DMS 273 (cell line): ENCODE measurements around the gene GNAT1.
"Not testable (repeated sequence)": the region's sequence is repeated elsewhere in the genome, so short reads cannot be mapped to it uniquely, and the experiment has no call there.

ENCODE experiments used
- DNase-seq: peaks from one replicate; lab custom pipeline; 2025; ENCODE audit not compliant: unreplicated experiment; lab: John Stamatoyannopoulos, UW

The GNAT1 gene

GRCh38 chr3:50217681-50218080, 26.3 kb downstream of the GNAT1 start:
- DNase-seq, result no peak

GRCh38 chr3:50218448-50218847, 27.0 kb downstream of the GNAT1 start:
- DNase-seq, result no peak

DNA sequence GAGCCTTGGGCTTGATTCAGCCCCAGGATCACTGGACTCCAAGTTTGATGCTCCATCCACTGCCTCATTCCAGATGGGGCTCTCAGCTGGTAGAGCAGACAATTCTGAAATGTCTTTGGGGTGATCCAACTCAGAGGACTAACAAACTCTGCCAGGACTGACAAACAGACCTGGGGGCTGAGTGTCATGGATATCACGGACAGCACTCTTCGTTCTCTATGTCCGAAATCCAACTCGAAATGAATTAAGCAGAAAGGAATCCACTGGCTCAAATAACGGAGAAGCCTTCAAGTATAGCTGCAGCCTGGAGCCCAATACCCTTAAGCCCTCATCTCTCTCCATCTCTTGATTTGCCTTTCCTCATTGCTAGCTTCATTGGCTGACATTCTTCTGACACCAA, 27.9 kb downstream of the GNAT1 start:
- DNase-seq, result no peak

DNA sequence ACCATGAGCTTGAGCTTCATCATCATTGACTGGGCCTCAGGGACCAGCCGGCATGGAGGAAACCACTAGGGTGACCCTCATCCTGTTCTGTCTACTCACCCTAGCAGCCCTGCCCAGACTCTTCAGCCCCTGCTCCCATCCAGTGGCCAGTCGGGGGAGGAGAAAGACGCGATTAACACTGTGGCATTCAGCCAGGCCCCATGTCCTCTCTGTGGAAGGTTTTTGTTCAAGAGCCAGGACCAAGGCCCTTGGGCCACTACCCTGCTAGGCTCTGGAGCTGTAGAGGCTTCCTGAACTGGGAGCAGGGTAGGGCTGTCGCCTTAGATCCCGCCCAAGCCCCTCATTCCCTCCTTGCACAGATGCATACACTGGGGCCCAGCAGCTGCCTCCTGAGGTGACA, 28.7 kb downstream of the GNAT1 start:
- DNase-seq, result no peak

DNA sequence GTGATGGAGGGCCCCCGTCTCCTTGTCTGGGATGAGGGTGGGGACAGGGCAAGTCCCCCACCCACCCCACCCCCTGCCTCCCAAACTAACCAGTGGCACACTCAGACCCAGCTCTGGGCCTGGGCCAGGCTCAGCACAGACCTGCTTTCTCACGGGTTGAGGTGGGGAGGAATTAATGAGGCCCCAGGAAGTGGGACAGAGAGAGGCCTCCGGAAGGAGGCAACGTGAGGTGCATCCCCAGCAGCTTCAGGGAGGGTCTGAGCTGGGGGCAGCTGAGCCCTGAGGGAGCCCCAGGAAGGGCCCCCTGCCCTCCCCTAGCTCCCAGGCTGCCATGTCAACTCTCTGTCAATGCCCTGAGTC, 29.6 kb downstream of the GNAT1 start:
- DNase-seq, result no peak

DNA sequence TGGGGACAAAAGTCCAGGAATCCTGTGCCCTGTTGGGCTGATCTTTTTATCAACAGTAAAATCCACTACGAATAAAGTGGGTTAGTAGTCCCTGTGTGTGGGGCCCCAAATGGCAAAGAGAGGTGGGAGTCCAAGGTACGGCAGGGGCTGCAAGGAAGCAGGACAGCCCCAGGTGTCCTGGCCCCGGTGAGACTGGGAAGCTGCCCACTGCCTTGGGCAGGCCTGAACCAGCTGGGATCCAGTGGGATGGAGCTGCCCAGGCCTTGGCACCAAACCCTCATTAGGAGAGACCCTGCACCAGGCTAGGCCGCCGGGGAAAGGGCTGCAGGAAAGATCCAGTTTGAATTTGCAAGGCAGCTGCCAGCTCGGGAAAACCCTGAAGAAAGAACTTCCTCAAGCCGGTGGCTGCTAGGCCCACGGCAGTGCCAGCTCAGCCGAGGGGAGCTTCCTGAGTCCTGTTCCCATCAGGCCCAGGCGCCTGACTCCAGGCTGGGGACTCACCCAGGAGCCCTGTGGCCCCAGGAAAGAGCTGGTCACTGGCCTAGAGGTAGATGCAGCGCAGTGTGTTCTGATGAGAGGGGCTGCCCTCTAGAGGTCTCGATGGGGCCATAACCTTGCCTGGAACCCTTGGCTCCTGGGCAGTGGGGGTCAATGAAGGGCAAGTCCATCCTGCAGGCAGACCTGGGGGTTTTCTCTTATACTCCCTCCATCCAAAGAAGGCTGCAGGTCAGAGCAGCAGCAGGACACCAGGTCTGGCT, 30.2 kb downstream of the GNAT1 start:
- no peak for DNase-seq

GRCh38 chr3:50222169-50222528, 30.7 kb downstream of the GNAT1 start:
- DNase-seq, result no peak

GRCh38 chr3:50224639-50225038, 33.2 kb downstream of the GNAT1 start:
- DNase-seq, result no peak

GRCh38 chr3:50226888-50227389, 35.5 kb downstream of the GNAT1 start:
- DNase-seq, result peak; percentile 65

- DNase-seq, result peak; percentile 95
These were observed 36.2 kb downstream of the GNAT1 start for GRCh38 chr3:50227390-50228183.

DNA sequence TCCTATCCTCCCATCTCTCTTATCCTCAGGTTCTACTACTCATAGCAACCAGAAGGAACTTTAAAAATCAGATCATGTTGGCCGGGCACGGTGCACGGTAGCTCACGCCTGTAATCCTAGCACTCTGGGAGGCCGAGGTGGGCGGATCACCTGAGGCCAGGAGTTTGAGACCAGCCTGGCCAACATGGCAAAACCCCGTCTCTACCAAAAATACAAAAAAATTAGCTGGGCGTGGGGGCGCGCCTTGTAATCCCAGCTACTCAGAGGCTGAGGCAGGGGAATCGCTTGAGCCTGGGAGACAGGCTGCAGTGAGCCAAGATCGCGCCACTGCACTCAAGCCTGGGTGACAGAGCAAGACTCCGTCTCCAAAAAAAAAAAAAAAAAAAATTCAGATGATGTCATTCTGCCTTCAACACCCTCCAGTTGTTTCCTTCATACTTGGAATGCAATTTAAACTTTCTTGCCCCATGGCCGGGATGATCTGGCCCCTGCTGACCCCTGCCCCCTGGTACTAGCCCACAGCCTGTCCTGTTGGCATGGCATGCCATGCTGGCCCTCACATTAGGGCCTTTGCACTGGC, 36.9 kb downstream of the GNAT1 start:
- DNase-seq, result not testable (repeated sequence)

DNA sequence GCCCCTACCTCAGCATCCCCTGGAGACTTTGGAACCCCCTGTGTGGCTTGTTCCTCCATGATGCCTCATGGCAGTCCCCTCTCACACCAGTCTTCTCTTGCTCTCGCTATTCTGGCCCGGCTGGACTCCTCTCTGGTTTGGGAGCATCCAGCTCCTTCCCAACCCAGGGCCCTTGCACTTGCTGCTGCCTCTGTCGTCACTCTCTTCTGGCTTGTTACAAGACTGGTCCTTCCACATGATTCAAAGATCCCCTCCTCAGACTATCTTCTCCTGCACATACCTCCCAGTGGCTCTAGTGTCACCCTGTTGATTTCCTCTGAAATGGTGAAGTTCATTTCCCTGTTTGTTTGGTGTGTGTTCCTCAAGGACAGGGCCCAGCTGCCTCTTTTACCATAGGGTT, 38.1 kb downstream of the GNAT1 start:
- DNase-seq, result no peak

DNA sequence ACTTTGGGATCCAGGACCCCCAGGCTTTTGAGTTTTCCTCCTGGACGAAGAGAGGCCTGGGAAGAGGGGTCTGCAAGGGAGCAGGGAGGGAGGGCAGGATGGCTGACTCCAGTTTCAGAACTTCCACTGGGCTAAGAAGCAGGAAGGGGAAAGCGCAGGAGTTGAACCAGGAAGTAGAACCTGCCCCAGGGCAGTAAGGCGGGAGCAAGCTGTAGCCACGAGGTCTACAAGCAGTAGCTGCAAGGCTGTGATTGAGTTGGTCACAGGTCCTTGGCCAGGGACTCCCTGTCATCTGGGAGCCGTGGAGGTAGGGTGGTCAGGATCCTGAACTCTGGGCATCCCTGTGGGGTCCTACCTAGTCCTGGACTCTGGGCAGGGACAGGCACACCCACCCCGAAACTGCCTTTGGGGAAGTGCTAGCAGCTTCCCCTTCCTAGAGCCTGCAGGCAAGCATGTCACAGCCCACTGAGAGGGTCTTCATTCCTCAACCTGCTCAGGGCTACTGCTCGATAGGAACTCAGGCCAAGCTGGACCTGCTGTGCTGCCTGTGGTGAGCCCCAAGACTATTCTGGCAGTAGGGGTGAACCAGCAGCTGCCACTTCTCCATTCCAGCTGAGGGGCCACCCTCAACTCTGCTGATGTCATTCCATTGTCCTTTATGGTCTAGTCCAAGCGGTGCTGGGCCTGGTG, 38.8 kb downstream of the GNAT1 start:
- no peak for DNase-seq

DNA sequence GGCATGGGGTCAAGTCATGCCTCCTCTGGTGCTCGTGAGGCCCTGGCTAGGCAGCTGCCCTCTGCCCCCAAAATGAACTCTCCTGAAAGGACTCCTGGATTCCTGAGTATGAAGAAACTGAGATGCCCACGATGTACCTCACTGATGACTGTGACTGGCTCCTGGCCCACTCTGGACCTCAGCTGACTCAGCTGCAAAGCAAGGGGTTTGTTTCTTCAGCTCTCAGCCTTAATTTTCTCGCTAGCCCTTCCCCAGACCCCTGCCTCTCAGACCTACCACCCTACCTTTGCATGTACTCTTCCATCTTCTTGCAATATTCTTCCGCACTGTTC, 39.4 kb downstream of the GNAT1 start:
- DNase-seq, result no peak

DNA sequence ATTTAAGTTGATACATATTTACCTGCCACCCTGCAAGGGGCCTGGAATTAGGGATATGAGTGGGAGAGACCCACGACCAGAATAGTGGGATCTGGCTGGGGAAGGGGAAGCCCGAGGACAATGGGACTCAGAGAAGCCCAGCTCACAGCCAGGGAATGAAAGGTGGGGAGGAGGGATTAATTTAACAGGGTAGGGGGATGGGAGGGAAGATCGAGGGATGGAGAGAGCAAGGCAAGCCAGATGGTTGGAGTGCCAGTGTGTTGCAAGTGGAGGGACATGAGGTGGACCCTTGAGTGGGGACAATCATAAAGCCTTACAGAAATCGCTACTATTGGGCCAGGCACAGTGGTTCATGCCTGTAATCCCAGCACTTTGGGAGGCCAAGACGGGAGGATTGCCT, 40.2 kb downstream of the GNAT1 start:
- DNase-seq, result no peak

GRCh38 chr3:50232303-50232702, 40.9 kb downstream of the GNAT1 start:
- DNase-seq, result no peak

- DNase-seq, result peak; percentile 30
These were observed 41.8 kb downstream of the GNAT1 start for GRCh38 chr3:50233176-50233575.

DNA sequence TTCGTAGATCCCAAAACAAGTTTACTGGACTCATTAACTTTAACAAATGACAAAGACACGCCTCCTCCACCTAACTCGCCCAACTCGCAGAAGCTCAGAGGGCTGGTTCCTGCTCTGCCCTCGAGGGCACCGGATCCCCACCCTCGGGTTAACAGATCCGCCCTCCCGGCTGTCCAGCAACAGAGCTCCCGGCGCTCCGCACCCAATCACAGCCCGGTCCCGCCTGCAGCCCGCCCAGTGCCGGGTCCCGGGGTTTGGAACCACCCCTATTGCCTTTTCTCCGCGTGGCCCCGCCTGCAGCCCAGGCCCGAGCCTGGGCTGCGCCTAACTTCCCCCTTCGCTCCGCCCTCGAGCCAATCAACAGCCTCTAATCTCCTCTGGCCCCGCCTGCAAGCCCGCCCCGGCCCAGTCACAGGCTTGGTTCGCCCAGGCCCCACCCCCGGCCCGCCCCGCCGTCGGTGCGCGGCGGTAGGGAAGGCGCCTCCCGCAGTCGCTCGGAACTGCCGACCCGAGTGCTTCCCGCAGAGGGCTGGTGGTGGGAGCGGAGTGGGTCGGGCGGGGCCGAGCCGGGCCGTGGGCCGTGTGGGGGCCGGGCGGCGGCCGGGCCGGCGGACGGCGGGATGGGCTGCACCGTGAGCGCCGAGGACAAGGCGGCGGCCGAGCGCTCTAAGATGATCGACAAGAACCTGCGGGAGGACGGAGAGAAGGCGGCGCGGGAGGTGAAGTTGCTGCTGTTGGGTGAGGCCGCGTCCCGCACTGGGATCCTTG, 44.5 kb downstream of the GNAT1 start, which contains the start of gene GNAI2:
Gene GNAI2, plus strand, starts transcription at position 489 of the 768 bp plus-strand sequence. Its CDS starts 132 bp downstream, at position 621.
- DNase-seq, result peak; percentile 98

- no peak for DNase-seq
These were observed 45.2 kb downstream of the GNAT1 start for GRCh38 chr3:50236484-50237132.

DNA sequence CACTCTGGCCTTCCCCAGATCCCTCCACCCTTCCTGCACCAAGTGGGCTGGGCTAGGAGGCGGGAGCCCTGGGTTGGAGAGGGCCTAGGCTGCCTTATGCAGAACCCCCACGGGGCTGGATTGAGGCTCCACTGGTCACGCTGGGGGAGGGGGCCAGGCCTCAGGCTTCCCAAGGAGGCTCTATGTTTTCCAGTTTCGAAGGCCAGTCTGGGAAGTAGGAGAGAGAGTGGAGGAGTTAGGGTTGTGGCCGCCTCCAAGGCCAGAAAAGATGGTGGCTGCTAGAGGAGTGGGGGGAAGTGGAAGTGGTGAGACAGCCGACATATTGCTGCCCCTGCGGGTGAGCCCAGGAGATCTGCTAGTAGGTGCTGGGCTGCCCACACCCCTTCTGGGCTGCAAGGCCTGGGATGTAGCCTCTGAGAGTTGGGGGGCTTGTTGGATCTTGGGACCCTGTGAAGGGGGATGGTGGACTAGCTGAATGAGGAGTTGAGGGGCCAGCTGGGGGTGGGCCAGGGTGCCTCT, 45.8 kb downstream of the GNAT1 start:
- peak; percentile 24 for DNase-seq
